ENCODE data around the gene TRIO. TPM values are rescaled to one million over a fixed set of nuclear protein-coding genes. Genes with fewer than 3 reads are reported as not detected.

The TRIO gene
- total RNA-seq, result 1 to 10 TPM; 4.3 to 5.8 TPM

DNA sequence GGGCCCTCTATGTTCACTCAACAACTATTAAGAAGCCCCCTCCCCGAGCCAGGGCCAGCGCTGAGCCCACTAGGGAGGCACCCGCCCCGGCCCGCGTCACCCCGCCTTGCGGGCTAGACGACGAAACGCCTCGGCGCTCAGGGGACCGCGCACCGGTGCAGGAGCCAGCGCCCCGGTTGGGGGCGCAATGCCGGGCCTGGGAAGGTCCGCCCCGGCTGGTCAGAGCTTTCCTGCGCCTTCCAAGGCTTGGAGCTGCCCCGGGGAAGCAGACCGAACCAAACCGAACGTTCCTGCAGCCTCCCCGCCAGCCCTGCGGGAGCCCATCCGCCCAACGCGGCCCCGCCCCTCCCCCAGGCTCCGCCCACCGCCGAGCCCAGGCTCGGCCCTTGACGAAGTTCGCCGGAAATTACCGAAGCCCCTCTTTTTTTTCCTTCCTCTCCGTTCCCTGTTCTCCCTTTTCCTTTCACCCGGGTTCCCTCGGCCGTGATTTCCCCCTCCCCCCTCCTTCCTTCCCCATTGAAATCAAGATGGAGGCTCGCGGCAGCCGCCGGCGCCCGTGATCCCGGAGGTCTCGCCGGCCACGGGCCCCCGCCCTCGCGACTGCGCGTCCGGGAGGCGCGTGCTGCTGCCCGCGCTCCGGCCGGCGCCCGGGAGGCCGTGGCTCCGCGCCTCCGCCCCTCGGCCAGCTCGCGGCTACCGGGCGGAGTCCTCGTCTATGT is at the start of gene TRIO:
TSS of gene TRIO (plus strand) at position 516 of the 719 bp plus-strand sequence. CDS start 384 bp downstream, outside the sequence.

Other genes starting within 250 kb of the TRIO start
- gene DNAH5, start 198.7 kb upstream of the TRIO start, total RNA-seq, result not detected